ENCODE measurements around the gene TGM2.

- no peak for TF ChIP-seq MAX (IDR thresholded peaks at IDR 0.05; ENCODE audit: low read depth, low read length)
- TF ChIP-seq CTCF (IDR thresholded peaks at IDR 0.05; ENCODE audit: low read depth, low read length), result no peak
- no peak for TF ChIP-seq POLR2A (IDR thresholded peaks at IDR 0.05; ENCODE audit: extremely low read depth, insufficient read length)
These were observed 29.2 kb downstream of the TGM2 start for GRCh38 chr20:38135651-38136420.

Measured in NB4 (cell line).